Tongue (tissue), 2 donors: ENCODE results near the gene ZFAND2A. TPM values are rescaled to one million over a fixed set of nuclear protein-coding genes. Genes with fewer than 3 reads are reported as not detected.
"Not testable (repeated sequence)": the region's sequence is repeated elsewhere in the genome, so short reads cannot be mapped to it uniquely, and the experiment has no call there.

Source experiments
- DNase-seq: peaks from one replicate; pipeline ENCODE4 v3.0.0-alpha.2; 2015
- total RNA-seq: library from RNA; depleted of rRNA; stranded (reverse); fragments of >200 nt; gene quantifications from one replicate; pipeline ENCODE4 v1.2.3, GENCODE V29; 2014

ZFAND2A gene
- total RNA-seq, 1 donor from 2014 or later, result 16.1 TPM

DNA sequence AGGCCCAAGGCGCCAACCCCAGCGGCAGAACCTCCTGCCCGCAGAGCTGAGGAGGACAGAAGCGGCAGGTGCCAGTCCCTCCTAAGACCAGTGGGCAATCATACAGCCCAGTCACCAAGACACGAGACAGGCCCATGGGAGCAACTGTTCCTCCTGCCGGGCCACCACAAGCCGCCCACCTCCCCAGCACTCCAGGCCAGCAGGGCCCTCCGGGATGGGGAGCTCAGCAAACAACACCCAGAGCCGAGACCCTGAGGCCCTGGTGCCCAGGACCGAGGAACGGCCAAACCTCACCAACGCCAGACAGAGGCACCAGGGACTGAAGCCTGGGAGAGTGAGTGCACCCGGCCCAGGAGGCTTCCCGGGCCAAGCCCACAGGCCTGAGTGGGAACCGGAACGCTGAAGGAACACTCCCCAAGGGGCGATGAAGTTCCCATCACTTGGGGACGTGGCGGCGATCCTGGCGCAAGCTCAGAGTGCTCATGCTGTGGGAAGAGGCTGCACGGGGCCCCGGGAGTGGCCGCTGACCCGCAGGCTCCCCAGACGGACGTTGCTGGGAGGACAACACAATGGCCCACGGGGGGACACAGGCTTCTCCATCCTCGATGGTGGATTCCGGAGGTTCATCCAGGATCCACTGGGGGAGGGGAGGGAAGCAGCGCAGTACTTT, 37.0 kb downstream of the ZFAND2A start:
- no peak for DNase-seq

DNA sequence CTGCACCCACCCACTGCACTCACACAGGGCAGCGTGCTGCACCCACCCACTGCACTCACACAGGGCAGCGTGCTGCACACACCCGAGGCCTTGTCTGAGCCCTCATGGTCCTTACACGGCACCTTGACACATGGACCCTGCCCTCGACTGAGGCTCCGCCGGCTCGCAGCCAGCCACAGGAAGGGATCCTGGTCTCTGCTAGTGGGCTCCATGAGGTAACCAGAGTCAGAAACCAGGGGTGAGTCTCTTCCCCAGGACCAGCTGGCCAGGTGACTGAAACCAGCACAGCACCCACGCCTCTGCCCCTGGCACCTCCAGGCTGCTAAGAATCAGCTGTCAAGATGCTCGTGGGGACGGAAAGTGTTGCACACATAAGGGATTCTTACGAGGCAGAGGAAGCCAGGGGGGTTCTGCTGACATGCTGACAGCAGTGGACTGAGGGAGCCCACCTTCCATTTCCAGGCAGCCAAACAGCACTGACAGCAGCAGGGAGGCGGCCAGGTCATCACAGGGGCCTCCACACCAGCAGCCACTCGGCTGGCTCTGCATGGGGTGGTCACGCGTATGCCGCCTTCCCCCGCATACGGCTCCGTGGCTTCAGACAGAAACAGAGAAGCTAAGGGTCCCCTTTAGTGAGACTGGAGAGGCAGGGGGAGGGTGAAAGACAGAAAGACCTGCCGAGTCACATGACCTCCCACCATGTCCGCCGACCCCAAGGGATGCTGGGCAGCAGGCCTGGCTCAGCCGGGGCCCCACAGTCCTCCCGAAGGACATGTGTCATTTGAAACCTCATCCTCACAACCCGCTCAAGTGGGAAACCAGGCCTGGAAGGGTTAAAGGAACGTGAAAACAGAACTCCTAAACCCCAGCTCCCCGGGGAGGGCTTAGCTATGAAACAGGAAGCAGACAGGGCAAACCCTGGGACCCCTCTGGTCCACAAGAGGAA, 37.8 kb downstream of the ZFAND2A start:
- no peak for DNase-seq

DNA sequence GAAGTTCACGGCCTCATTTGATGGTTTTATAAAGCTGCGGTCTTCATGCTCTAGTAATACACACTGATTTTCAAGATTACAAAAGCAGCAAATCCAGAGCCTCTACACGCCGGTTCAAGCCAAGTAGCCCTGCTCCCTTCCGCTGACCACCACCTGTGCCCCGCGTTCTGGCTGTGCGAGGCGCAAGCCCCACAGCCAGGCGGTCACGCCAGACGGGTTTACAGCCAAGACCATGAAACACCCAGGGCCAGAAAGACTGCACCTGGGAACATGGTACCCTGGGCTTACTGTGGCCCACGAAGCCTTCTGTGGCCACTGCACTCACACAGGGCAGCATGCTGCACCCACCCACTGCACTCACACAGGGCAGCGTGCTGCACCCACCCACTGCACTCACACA, 38.5 kb downstream of the ZFAND2A start:
- DNase-seq, result no peak

DNA sequence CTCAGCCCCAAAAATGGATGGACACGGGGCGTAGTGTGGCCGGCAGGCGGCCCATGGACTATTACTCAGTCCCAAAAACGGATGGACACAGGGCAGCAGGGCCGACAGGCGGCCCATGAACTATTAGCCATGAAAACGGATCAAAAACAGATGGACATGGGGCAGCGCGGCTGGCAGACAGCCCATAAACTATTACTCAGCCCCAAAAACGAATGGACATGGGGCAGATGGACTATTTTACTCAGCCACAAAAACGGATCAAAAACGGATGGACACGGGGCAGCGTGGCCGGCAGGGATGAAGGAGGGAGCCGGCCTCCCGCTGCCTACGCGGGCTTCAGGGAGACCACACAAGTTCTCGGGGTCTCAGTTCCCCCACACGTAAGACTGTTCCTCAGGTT, 39.2 kb downstream of the ZFAND2A start:
- no peak for DNase-seq

GRCh38 chr7:1119201-1119600, 40.8 kb downstream of the ZFAND2A start:
- no peak for DNase-seq

DNA sequence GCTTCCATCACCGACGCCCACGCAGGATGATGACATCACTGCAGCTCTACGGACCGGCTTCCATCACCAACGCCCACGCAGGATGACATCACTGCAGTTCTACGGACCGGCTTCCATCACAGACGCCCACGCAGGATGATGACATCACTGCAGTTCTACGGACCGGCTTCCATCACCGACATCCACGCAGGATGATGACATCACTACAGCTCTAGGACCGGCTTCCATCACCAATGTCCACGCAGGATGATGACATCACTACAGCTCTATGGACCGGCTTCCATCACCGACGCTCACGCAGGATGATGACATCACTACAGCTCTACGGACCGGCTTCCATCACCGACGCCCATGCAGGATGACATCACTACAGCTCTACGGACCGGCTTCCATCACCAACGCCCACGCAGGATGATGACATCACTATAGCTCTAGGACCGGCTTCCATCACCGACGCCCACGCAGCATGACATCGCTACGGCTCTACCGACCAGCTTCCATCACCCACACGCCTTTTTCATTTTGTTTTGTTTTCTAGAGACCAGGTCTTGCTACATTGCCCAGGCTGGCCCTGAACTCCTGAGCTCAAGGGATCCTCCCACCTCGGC, 42.6 kb downstream of the ZFAND2A start:
- no peak for DNase-seq

DNA sequence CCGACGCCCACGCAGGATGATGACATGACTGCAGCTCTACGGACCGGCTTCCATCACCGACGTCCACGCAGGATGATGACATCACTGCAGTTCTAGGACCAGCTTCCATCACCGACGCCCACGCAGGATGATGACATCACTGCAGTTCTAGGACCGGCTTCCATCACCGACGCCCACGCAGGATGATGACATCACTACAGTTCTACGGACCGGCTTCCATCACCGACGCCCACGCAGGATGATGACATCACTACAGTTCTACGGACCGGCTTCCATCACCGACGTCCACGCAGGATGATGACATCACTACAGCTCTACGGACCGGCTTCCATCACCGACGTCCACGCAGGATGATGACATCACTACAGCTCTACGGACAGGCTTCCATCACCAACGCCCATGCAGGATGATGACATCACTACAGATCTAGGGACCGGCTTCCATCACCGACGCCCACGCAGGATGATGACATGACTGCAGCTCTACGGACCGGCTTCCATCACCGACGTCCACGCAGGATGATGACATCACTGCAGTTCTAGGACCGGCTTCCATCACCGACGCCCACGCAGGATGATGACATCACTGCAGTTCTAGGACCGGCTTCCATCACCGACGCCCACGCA, 43.5 kb downstream of the ZFAND2A start:
- not testable (repeated sequence) for DNase-seq

GRCh38 chr7:1115171-1116045, 44.6 kb downstream of the ZFAND2A start:
- DNase-seq, result not testable (repeated sequence)

DNA sequence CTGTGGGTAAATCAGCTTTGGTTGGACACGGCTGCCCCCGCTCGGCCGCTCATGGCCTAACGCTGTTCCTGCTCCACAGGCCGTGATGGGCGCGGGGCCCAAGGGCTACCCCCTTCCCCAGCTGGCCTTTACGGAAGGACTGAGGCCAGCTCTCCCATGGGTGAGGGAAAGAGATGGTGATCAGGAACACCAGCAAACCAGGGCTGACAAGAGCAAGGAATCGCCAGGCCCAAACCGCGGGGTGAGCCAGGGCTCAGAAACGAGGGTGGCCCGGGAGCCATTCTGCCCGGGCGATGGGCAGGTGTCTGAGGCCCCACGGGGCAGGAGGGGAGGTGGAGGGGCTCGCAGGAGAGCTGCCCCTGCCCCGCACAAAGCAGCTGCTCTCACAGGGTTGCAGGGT, 45.5 kb downstream of the ZFAND2A start:
- no peak for DNase-seq

GRCh38 chr7:1114088-1114487, 45.9 kb downstream of the ZFAND2A start:
- no peak for DNase-seq

DNA sequence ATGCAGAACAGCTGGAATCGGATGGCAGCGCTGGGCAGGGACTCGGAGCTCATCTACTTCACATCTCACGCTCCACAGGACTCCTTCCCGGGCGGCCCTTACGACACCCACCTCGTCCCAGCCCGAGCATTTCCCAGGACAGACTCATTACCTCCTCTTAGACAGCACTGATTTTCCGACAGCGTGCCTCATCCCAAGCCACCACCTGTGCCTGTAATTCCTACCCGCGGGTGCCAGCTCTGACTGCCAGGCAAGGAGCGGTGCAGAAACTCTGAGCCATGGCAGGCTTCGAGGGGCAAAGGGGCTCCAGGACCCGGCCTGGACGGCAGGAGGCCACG, 46.5 kb downstream of the ZFAND2A start:
- no peak for DNase-seq

- peak; percentile 68 for DNase-seq
These were observed 47.1 kb downstream of the ZFAND2A start for GRCh38 chr7:1112625-1113547.

GRCh38 chr7:1112109-1112508, 47.9 kb downstream of the ZFAND2A start:
- DNase-seq, result no peak

- DNase-seq, result no peak
These were observed 48.8 kb downstream of the ZFAND2A start for GRCh38 chr7:1111156-1111555.

GRCh38 chr7:1110358-1110757, 49.6 kb downstream of the ZFAND2A start:
- DNase-seq, result no peak

DNA sequence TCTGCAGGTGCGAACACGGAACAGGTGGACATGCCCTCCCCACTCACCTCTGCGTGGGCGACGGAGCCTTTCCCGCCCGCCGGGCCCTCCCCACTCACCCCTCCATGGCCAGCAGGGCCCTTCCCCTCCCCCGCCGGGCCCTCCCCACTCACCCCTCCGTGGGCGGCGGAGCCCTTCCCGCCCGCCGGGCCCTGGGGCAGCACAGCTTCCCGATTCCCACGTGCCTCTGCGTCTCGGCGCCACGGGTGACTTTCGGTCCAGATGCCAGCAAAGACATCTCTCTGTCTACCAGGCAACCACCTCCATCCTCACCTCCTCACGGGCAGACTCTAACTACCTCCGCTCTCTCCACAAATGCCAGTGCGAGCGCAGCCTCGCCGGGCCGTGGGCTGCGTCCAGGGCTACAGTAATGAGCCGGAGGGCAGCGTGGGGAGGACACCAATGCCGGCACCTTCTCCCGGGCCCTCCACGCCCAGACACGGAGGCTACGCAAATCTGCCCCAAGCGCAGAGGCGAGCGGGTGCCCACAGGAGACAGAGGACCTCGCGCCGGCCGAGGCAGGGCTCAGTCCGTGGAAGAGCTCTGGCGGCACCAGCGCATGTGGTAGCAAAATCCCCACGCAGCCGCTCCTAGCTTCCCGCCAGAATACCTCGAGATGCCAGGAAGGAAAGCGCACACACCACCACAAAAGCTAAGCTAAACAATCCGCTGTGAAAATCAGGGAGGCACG, 50.2 kb downstream of the ZFAND2A start:
- DNase-seq, result no peak

GRCh38 chr7:1108264-1108920, 51.6 kb downstream of the ZFAND2A start:
- no peak for DNase-seq

DNA sequence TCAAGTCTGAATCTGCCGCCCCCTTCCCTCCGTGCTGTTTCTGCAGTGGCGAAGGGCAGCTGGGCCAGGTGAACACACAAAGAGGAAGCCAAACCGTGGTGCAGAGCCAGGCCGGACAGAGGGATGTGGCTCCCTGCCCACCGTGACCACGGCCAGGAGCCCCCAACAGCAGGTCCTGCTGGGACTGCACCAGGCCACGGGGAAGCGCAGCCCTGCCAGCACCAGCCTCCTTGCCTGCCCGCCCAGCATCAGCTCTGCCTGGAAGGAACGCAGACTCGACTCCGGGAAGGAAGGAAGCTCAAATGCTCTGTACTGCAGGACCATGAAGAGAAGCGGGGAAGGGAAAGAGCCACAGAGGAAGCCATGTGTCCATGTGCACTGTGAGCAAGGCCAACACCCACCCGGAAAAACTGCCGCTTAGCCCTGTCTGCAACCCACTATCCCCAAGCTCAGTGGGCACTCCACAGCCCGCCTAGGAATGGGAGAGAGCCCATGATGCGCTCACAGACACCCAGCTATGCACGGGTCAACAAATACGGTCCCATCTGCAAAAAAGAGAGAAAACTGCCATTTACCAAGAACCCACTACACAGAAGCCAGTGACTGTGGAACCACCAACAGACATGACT, 53.1 kb downstream of the ZFAND2A start:
- DNase-seq, result no peak
